HG02981 (cell line): ENCODE measurements around the gene KPNA1.

Experiments
- ATAC-seq: cut with Tn5 transposase; IDR thresholded peaks from one replicate; pipeline ENCODE4 v1.9.1; 2021; ENCODE audit warnings: mild to moderate bottlenecking, moderate library complexity; ENCODE audit not compliant: unreplicated experiment

The KPNA1 gene

DNA sequence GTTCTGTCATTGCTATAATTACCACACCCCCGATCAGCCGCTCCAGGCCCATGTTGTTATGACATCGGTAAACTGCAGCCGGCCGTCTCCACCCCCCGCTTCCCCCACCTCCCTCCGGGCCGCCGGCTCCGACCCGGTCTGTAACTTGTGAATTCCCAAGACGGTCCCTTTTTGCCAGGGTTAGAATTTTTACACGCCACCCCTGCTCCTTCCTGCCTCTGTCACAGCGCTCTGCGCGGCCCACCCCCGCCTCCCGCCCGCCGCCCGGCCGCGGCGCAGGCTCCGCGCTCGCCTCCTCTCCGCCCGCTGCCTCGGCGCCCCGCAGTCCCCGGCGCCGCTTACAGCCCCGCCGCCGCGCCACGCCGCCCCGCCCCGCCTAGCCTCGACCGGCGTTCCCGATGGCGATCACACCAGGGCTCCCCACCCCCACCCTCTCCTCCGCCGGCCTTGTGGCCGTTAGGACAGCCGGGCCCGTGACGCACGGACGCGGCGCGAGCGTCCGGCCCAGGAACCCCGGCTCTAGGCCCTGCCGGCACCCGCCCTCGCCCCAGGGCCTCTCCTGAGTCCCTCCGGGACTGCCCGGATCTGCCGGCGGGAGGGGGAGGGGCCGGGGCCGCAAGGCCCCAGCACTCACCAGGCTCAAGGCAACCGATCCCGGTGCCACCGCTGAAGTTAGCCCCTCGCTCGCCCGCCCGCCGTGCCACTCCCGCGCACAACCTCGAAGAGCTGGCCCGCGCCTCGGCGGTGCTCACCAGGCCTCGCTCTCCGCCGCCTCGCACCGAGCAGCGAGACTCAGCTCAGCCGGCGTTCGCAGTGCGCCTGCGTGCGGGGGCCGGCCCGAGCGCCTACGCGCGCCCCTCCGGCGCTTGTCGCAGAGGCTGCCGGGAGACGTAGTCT is at the start of gene KPNA1:
TSS of gene KPNA1 (minus strand) at position 817 of the 897 bp plus-strand sequence. CDS start 18,374 bp downstream, outside the sequence.
- peak; percentile 87 for ATAC-seq

DNA sequence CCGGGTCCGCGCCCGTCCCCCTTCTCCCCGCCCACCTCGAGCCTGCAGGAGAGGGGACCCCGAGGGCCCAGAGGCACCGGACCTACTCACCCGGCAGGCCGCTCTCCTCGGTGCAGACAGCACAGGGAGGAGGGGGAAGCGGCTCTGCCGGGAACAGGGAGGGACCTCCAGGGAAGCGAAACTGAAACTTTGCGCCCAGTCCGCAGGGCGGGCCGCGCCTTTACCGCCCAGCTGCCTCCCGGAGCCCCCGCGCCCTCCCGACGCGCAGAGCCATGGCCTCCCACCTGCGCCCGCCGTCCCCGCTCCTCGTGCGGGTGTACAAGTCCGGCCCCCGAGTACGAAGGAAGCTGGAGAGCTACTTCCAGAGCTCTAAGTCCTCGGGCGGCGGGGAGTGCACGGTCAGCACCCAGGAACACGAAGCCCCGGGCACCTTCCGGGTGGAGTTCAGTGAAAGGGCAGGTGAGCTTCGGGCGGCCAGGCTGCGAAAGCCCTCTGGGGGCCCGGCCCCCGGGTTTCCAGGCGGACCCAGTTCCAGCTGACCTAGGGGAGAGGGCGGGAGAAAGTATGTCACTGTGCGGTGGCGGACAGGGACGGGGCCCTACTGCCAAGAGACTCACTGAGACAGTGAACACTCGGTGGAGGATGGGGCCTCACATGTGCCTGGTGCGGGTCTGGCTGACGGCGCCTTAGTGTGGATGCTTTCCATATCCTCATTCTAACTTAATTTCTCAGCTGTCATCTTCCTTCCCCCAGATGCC is 49.6 kb upstream of the KPNA1 start, which contains the start of the genes DTX3L and PARP9:
TSS of gene DTX3L (plus strand) at position 184 of the 758 bp plus-strand sequence. CDS start at position 273, 89 bp downstream.
TSS of gene PARP9 (minus strand) at position 146 of the 758 bp plus-strand sequence. CDS start 4,680 bp downstream, outside the sequence.
- ATAC-seq: peak; percentile 82

DNA sequence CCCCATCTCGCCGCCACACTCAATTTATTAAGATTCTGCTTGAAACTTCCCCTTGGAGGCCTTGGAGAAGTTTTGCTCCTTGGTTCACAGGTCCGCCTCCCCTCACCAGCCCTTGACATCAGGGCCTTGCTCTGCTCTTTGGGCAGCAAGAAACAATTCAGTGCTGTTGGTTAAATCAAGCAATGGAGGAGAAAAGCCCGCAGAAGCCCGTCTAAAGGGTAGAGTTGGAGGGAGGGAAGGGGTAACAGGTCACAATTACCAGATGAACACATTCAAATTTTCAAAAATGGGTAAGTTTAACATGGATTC is 48.9 kb upstream of the KPNA1 start:
- peak; percentile 10 for ATAC-seq

DNA sequence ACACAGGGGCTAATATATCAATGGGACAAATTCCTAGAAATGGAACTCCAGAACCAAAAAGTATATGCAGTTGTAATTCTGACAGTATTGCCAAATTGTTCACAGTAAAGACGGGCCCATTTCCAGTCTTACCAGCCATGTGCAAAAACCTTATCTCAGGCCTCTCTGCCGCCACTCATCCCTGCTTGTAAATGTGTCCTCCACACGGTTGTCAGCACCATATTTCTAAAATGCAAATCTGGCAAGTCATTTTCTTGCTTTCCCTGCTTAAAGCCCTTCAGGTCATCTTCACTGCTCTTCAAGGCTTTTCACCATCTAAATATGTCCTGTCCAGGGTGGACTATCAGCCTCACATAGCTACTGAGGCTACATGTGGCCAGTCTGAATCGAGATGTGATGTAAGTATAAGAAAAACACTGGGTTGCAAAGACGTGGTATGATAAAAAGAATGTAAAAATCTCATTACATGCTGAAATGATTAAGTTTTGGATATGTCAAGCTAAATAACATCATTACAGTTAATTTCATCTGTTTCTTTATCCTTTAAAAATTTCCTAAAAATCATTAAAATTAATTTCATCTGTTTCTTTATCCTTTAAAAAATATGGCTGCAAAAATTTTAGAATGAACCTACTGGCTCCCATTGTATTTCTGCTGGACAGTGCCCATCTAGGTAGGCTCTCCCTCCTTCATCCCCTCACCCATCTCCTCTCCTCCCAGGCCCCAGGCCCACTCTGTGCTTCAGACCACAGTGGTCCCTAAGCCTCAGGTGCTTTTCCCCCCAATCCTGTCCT is 48.4 kb upstream of the KPNA1 start:
- ATAC-seq: no peak

DNA sequence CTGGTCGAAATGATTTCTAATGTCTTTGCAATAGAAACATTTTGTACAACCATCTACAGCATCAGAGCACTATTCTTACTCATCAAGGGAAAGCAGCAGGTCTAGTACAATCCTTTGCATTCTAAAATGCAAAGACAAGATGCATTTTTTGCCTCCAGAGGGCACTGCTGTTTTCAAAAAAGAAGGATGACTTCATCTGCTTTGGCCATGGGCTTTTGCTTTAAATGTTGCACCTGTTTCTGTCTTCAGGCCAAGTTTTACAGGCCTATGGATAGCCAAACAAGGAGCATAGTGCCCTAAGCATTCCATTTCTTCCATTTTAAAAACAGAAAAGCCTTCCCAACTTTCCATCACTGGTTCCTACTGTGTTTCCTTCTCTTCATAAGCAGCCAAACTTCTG is 45.9 kb upstream of the KPNA1 start:
- ATAC-seq: no peak

DNA sequence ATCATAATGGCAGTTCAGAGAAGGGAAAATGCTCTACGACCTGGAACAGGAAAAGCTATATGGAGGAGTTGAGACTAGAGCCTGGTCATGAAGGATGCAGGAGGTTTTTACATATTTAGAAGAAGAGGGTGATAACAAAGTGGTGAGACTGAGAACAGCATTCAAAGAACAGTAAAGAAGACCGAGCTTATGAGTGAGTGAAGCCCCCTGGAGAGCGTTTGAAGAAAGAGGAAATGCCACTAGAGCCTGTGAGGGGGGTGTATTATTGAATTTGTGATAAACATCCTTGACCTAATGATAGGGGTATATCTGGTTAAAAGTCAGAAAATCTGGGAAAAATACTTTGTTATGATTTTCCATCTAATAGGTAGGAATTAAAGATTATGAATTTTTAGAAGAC is 45.2 kb upstream of the KPNA1 start:
- ATAC-seq: no peak

DNA sequence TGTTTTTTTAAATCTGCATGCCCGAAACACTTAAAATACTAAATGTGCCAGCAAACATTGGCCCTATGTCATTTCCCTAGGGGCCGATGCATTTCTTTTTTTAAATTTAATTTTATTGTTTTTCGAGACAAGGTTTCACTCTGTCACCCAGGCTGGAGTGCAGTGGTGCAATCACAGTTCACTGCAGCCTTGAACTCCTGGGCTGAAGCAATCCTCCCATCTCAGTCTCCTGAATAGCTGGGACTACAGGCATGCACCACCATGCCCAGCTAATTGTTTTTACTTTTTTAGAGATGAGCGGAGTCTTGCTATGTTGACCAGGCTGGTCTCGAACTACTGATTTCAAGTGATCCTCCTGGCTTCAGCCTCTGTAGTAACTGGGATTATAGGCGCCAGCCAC is 43.9 kb upstream of the KPNA1 start:
- ATAC-seq: no peak

DNA sequence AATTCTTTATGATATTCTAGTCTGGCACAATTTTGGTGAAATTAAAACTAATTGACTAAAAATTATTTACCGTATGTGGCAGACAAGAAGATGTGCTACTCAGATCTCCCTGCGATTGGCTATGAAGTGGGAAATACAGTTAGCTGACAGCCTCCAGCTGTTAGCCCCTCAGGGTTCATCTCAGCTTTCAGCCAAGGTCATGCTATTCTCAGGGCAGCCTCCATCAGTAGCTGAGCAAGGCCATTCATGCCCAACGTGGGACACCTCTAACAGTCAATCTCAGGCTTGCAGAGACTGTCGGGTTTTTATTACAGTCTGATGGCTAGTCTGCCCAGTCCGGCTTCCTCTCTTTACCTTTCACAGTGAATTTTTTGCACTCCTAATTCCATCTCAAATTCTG is 42.6 kb upstream of the KPNA1 start:
- ATAC-seq: no peak

DNA sequence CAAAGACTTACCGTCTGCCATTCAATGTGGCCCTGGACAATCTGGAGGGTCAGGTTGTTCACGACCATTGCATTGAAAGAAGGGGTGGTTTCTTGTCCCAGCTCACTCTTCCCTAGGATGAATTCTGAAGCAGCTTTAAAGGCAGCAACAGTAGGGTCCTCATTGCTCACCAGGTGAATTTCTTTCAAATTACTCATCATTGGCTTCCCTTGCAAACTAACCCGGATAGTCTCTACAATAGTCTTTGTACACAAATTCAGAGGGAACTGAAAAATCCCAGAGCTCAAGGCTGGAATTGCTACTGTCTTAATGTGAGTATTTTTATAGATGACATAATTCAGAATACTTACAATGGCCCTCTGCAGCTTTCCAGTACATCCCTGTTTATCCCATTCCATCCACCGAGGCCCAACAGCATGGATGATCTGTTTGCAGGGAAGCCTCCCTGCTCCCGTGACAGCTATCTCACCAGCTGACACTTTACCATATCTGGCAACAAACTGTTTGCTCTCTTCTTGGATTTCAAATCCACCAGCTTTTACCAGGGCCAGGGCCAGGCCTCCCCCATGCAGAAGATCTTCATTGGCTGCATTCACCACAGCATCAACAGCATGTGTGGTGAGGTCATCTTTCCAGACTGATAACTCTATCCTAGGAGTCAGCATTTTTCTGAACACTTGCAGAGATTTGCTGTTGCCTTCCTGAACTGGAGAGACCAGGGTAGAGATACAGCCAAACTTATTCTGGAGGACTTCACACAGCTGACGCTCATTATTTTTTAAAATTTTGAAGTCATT is 40.7 kb upstream of the KPNA1 start:
- no peak for ATAC-seq

DNA sequence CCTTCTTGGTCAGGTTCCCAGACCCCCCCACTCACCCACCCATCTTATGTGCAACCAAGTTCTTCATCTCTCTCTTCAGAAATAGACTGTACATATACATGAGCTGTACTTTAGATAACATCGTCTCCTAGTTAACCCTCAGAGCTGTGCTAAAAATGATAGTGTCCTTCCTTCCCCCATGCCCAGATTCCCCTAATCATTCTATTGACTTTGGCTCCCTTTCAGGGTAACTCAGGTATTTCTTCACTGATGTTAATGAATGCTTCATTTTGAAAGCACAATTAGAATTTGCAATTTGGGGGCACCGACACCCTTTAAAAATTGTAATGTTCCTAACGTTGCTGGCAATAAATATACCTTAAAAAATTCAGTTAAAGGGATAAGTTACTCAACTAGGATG is 38.4 kb upstream of the KPNA1 start:
- no peak for ATAC-seq

DNA sequence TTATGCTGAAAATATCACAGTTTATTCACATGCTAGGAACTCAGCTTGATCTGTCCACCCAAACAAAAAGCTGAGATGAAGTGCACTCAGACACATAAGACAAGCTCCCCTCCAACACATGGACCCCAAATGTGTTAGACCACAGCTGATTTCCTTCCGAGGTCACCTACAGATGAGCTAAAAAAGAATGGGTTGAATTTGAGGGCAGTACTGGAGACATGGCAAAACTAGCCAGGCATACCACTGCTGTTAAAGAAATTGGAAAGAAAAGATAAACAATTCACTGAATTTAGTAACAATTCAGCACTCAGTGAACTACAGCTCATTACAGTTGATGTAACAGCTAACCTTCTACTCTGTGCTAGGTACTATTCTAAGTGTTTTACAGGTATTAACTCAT is 33.9 kb upstream of the KPNA1 start:
- ATAC-seq: no peak

DNA sequence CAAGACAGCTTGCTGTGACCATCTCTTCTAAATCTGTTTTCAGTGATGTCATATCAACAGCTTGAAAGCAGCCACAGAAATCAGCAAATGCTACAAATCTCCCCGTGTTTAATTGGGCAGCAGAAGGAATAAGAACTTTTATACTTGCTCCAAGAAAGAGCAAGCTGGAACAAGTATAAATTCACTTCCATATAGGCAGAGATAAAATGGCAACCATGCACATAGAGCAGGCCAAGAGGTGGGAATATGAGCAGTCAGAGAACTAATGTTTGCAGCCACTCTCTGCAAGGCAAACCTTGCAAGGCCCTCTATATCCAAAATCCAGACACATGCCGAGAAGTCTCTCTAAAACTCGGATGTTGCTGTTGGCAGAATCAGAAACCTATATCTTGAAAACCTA is 33.3 kb upstream of the KPNA1 start:
- ATAC-seq: no peak

DNA sequence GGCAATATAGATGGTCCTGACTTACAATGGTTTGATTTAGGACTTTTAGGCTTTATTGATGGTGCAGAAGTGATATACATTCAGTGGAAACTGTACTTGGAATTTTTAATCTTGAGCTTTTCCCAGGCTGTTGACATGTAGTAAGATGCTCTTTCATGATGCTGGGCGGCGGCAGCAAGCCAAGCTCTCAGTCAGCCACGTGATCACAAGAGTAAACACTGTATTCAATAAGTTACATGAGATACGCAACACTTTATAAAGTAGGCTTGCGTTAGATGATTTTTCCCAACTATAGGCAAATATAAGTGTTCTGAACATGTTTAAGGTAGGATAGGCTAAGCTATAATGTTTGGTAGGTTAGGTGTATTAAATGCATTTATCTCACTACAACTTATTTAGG is 31.4 kb upstream of the KPNA1 start:
- no peak for ATAC-seq

DNA sequence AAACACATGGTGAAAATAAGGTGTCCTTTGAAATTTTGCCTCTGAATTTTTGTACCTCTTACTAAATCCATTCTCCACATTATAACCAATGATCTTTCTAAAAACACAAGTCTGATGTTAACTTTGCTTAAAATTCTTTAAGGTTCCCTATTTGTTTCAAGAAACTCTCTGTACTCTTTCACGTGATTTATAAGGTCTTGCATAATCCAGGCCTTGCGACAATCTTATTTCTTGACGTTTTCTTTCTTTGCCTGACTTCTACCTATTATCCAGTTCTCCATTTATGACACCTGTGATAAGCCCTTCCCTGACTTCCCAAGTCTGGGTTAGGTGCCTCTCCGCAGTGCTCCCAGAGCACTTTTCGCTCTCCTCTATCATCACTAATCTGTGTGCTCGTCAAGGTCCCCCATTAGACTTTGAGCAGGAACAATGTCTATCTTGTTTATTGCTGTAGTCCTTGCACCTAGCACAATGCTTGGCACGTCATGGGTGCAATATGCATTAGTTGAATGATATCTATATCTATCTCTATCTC is 24.3 kb upstream of the KPNA1 start:
- no peak for ATAC-seq

DNA sequence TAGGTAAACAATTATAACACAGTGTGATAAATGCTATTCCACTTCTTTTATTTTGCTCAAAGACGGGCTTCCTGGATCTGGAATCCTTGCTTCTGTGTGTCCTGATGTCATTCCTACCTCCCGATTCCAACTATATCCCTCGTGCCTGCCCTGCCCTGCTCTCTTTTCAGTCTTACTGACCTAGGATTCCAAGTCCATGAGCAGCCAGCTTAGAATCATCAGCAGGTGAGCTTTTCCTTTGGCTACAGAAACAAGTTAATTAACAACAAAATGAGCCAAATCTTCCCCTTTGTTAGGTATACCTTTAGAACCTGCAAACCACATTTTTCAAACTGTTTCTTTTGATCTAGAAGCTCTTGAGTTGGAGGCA is 21.9 kb upstream of the KPNA1 start:
- ATAC-seq: no peak

DNA sequence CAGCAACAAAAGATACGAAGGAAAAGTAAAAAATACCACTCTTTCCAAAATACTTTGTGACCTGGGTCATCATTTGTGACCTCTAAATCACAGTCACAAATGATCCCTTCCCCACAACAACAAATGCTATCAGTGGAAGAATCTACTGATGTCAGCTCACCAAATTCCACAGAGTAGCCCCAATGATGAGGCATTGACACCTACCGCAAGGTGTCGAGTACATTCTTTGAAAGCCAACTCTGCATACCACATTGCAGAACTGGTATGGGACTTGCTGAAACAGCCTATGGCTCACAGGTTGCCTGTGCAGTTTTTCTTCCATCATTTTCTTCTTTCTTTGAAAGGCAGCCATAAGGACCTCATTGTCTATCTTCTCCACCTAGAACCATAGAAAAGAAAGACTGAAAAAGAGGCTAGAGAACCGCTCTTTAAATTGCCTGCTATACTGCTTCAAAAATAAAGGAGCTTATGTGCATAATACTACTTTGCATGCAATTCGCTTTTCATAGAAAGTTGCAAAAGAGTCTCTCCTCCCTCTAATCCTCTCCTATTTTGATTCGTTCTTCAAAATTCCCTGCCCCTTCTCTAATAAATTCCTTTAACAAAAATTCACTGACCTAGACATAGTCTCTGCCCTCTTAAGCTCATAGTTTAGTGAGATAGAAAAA is 21.4 kb upstream of the KPNA1 start:
- no peak for ATAC-seq

DNA sequence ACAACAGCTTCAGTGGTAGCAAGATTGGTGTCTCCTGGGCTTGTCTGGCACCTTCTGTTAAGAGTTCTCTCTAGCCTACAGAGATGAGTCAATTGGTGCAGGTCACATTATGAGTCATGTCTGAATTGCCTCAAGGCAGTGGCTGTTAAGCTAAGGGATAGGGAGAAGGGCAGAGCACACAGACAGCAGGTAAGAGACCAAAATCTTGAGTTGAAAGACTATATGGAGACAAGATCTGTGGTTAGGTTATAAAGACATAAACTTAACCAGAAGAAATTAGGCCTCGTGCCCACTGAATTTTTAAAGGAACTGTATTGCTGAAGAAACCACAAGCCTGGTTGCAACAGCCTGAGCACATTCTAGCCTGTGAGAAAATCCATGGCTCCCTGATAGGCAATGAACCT is 19.2 kb upstream of the KPNA1 start:
- ATAC-seq: peak; percentile 99

DNA sequence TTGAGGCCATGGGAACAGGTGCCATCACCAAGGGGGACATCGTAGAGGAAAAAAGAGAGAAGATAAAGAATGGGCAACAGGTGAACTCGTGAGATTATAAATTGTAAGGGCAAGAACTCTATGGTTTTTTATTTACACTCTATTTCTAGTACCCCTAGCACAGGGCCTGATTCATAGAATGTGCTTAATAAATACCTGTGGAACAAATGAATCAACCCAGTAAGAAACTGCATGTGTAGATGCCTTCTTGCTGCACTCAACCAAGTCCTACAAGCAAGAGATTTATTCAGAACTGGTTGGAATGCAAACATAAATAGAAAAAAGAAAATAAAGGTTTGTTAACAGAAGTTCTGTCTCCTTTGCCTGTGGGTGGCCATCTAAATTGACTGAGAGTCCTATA is 18.7 kb upstream of the KPNA1 start:
- no peak for ATAC-seq

DNA sequence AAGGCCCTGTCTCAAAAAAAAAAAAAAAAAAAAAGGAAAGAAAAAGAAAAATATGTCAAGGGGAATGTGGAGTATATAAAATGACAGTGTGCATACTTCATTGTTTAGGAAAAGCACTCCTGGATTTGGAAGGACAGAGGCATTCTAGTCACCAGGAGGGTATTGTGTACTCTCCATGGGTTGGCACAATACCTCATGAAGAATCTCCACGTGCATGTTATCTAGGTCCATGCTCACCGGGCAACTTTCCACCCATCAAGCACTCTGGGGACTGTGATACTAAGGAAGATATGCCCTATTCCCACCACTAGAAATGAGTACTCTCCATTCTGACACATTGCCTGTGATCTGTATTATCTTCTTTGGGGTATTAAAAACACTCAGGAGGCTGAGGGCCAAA is 15.4 kb upstream of the KPNA1 start:
- ATAC-seq: no peak

DNA sequence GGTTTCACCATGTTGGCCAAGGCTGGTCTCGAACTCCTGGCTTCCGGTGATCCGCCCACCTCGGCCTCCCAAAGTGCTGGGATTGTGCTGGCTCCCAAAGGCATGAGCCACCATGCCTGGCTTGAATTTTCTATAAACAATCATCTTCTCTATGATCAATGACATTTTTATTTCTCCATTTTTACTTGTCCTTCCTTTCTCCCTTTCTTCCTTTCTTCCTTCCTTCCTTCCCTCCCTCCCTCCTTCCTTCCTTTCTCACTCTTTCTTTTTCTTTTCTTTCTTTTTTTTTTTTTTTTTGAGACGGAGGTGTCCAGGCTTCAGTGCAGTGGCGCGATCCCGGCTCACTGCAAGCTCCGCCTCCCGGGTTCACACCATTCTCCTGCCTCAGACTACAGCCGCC is 8.6 kb upstream of the KPNA1 start:
- no peak for ATAC-seq
